GM12878 (cell line): ENCODE data around the gene SNX8. TPM values are rescaled to one million over a fixed set of nuclear protein-coding genes. Genes with fewer than 3 reads are reported as not detected.
A peak's percentile ranks its signal among the peaks of the same experiment; 100 is the strongest.

Source experiments
- ATAC-seq: fragments of 200-7000 bp; cut with Tn5 transposase; 3 replicates; pipeline ENCODE4 v1.9.1; 2020; ENCODE audit warnings: mild to moderate bottlenecking, moderate library complexity
- BruUV-seq: library from RNA; stranded (reverse); fragments of 400-500 nt; replicated peaks from 2 replicates; lab custom pipeline; 2021; lab: Mats Ljungman, UMichigan
- CTCF ChIA-PET: fragments of 300-600 bp; sonication (Branson Sonifier 250); formaldehyde crosslinking; extraction: SDS; loops from one replicate; lab custom pipeline; 2021; ENCODE audit warnings: inconsistent platforms; lab: Yijun Ruan, JAX
- POLR2A ChIA-PET: fragments of 350-600 bp; formaldehyde crosslinking; extraction: SDS; loops from one replicate; lab custom pipeline; 2021; ENCODE audit warnings: inconsistent platforms; lab: Charles Lee
- RAD21 ChIA-PET: fragments of 300-600 bp; sonication (Branson Sonifier 250); formaldehyde crosslinking; loops from one replicate; lab custom pipeline; 2023; ENCODE audit warnings: antibody characterized with exemption; ENCODE audit not compliant: unreplicated experiment; lab: Charles Lee
- SMC1A ChIA-PET: fragments of 300-600 bp; sonication (Branson Sonifier 250); formaldehyde crosslinking; loops from one replicate; lab custom pipeline; 2023; ENCODE audit not compliant: unreplicated experiment, uncharacterized antibody; lab: Charles Lee
- DNase-seq: peaks from one replicate; pipeline ENCODE4 v3.0.0-alpha.2; 2011; ENCODE audit warnings: low read depth, low spot score
- FAIRE-seq: peaks from 3 replicates; lab custom pipeline; 2011; peaks lifted over from hg19 to GRCh38; lab: Jason Lieb, UNC
- H2AFZ ChIP-seq: 2 replicates; pipeline ENCODE4 v1.6.0; 2011; ENCODE audit warnings: low read depth, low read length, control low read depth; ENCODE audit not compliant: control insufficient read depth
- H3K27ac ChIP-seq: 2 replicates; pipeline ENCODE4 v1.5.1; 2011; ENCODE audit warnings: control low read depth; ENCODE audit not compliant: control insufficient read depth, insufficient read depth
- H3K27me3 ChIP-seq, 2 experiments: replicated peaks in 1 of 2; 2 replicates each; pipeline versions ENCODE4 v1.6.0 to v1.6.1; 2011; ENCODE audit warnings: low read length in 1 of 2; ENCODE audit not compliant: control insufficient read depth in 2 of 2, insufficient read depth in 2 of 2
- H3K36me3 ChIP-seq, 2 experiments: 2 replicates each; pipeline ENCODE4 v1.5.1; 2011; ENCODE audit warnings: low read length in 1 of 2; ENCODE audit not compliant: control insufficient read depth in 2 of 2, insufficient read depth in 2 of 2
- H3K4me1 ChIP-seq: 2 replicates; pipeline ENCODE4 v1.6.1; 2011; ENCODE audit warnings: mild to moderate bottlenecking, low read length, moderate library complexity, mixed read lengths; ENCODE audit not compliant: control insufficient read depth, insufficient read depth
- H3K4me2 ChIP-seq: 2 replicates; pipeline ENCODE4 v1.6.0; 2011; ENCODE audit warnings: control low read depth; ENCODE audit not compliant: control insufficient read depth, insufficient read depth
- H3K4me3 ChIP-seq: fragments of 200-600 bp; sonication (generic); 2 replicates; pipeline ENCODE4 v1.5.1; 2016
- H3K79me2 ChIP-seq: 2 replicates; pipeline ENCODE4 v1.6.0; 2011; ENCODE audit warnings: low read length; ENCODE audit not compliant: control insufficient read depth, insufficient read depth
- H3K9ac ChIP-seq: 2 replicates; pipeline ENCODE4 v1.8.0; 2011; ENCODE audit warnings: low read length, control low read depth, mixed read lengths; ENCODE audit not compliant: control insufficient read depth, insufficient read depth
- H3K9me3 ChIP-seq: replicated peaks from 3 replicates; pipeline ENCODE4 v1.5.1; 2011; ENCODE audit warnings: mild to moderate bottlenecking, low read length; ENCODE audit not compliant: control insufficient read depth, insufficient read depth
- H4K20me1 ChIP-seq: 2 replicates; pipeline ENCODE4 v1.6.0; 2011; ENCODE audit not compliant: control insufficient read depth, insufficient read depth
- CBX5 ChIP-seq: sonication (generic); IDR thresholded peaks from 2 replicates; pipeline ENCODE4 v1.6.1; 2016; ENCODE audit warnings: low read depth, moderate library complexity, mild to moderate bottlenecking, inconsistent platforms
- CHD4 ChIP-seq: fragments of 200-600 bp; sonication (generic); IDR thresholded peaks from 2 replicates; pipeline ENCODE4 v1.6.1; 2016; ENCODE audit warnings: mild to moderate bottlenecking
- FOXM1 ChIP-seq: IDR thresholded peaks from 2 replicates; pipeline ENCODE4 v1.6.1; 2012; ENCODE audit warnings: low read depth, mild to moderate bottlenecking, inconsistent platforms, low read length, moderate library complexity
- HDAC2 ChIP-seq: fragments of 200-600 bp; sonication (generic); IDR thresholded peaks from 2 replicates; pipeline ENCODE4 v1.6.1; 2017
- HDGF ChIP-seq: fragments of 450-650 bp; IDR thresholded peaks from 2 replicates; pipeline ENCODE4 v1.6.1; 2016; ENCODE audit warnings: antibody characterized with exemption
- IKZF2 ChIP-seq, 2 experiments: fragments of 450-650 bp; IDR thresholded peaks; 2 replicates each; pipeline ENCODE4 v1.6.1; 2017; ENCODE audit warnings: mild to moderate bottlenecking in 2 of 2, moderate library complexity in 2 of 2
- NFYB ChIP-seq: IDR thresholded peaks from 2 replicates; pipeline ENCODE4 v1.6.1; 2011; ENCODE audit warnings: low read depth, mild to moderate bottlenecking, low read length, improper control_type of control experiment, moderate library complexity; ENCODE audit not compliant: insufficient read depth
- RFX5 ChIP-seq: IDR thresholded peaks from 2 replicates; pipeline ENCODE4 v1.6.1; 2011; ENCODE audit warnings: low read depth, low read length, improper control_type of control experiment
- SIN3A ChIP-seq: IDR thresholded peaks from 2 replicates; pipeline ENCODE4 v1.6.1; 2012; ENCODE audit warnings: low read depth, low read length, improper control_type of control experiment
- SMAD5 ChIP-seq: IDR thresholded peaks from 2 replicates; pipeline ENCODE4 v1.6.1; 2016; ENCODE audit warnings: antibody characterized with exemption, low read depth
- SMARCA5 ChIP-seq: fragments of 450-650 bp; IDR thresholded peaks from 2 replicates; pipeline ENCODE4 v1.6.1; 2017; ENCODE audit warnings: mild to moderate bottlenecking
- TBL1XR1 ChIP-seq: IDR thresholded peaks from 2 replicates; pipeline ENCODE4 v1.6.1; 2012; ENCODE audit warnings: low read depth, low read length, improper control_type of control experiment
- ZNF384 ChIP-seq: IDR thresholded peaks from 2 replicates; pipeline ENCODE4 v1.6.1; 2012; ENCODE audit warnings: low read depth, mild to moderate bottlenecking, low read length, improper control_type of control experiment, borderline replicate concordance
- ZNF622 ChIP-seq: fragments of 450-650 bp; IDR thresholded peaks from 2 replicates; pipeline ENCODE4 v1.6.1; 2017; ENCODE audit warnings: mild to moderate bottlenecking, inconsistent platforms
- WGBS: methylation state at CpG from one replicate; pipeline ENCODE4 v1.1.6; 2016; ENCODE audit warnings: low lambda C conversion rate; ENCODE audit not compliant: insufficient replicate concordance, insufficient coverage; ENCODE audit errors: missing lambda C conversion rate; 5-methylcytosine and 5-hydroxymethylcytosine counted together
- in situ Hi-C: fragments of 300-500 bp; cut with MboI; formaldehyde crosslinking; loops from 9 replicates; pipeline ENCODE4 v1.14.3; 2018; ENCODE audit warnings: mixed read lengths
- intact Hi-C: fragments of 100-400 bp; cut with micrococcal nuclease; formaldehyde crosslinking; loops from one replicate; pipeline ENCODE4 v1.14.2; 2022; ENCODE audit not compliant: unreplicated experiment
- polyA plus RNA-seq, 11 experiments: library from polyadenylated mRNA; depleted of rRNA in 4 of 11; unstranded in 6 of 11; stranded (reverse) in 5 of 11; fragments of >200 nt; fragmentation: Nextera tagmentation in 4 of 11; fragmentation: Illumina TruSeq in 1 of 11; extraction: Ambion mirVana in 4 of 11; extraction: Trizol in 1 of 11; gene quantifications; 1 replicate in 1 of 11; 2 replicates in 10 of 11; pipeline versions ENCODE4 v1.2.1 to v1.2.3, GENCODE V29; 2011 to 2016; ENCODE audit warnings: inconsistent platforms in 2 of 11, missing spikeins in 2 of 11, low read depth in 1 of 11
- total RNA-seq, 4 experiments: library from RNA; depleted of rRNA in 3 of 4; stranded (reverse); fragments of >200 nt in 3 of 4; fragmentation: Illumina TruSeq in 1 of 4; extraction: Trizol in 1 of 4; gene quantifications; 2 replicates each; pipeline versions ENCODE4 v1.2.1 to v1.2.3, GENCODE V29; 2013 to 2021
- TF ChIP-seq, protein P1 (sequence below): fragments of 450-650 bp; formaldehyde crosslinking; IDR thresholded peaks from 2 replicates; pipeline ENCODE4 v1.4.0; 2020; ENCODE audit warnings: mild to moderate bottlenecking, moderate library complexity
- TF ChIP-seq, protein P2 (sequence below): fragments of 450-650 bp; formaldehyde crosslinking; IDR thresholded peaks from 2 replicates; pipeline ENCODE4 v1.4.0; 2022; ENCODE audit warnings: mild to moderate bottlenecking, moderate library complexity

Gene SNX8
- total and polyA plus RNA-seq, 10 of the 15 experiments (the other 5 are each of a cell fraction or from before 2014, with no cell fraction given), result 6.4 to 210 (median 97.6) TPM

- TF ChIP-seq CHD4 (no peak), FOXM1 (no peak)
- TF ChIP-seq, protein P1, sequence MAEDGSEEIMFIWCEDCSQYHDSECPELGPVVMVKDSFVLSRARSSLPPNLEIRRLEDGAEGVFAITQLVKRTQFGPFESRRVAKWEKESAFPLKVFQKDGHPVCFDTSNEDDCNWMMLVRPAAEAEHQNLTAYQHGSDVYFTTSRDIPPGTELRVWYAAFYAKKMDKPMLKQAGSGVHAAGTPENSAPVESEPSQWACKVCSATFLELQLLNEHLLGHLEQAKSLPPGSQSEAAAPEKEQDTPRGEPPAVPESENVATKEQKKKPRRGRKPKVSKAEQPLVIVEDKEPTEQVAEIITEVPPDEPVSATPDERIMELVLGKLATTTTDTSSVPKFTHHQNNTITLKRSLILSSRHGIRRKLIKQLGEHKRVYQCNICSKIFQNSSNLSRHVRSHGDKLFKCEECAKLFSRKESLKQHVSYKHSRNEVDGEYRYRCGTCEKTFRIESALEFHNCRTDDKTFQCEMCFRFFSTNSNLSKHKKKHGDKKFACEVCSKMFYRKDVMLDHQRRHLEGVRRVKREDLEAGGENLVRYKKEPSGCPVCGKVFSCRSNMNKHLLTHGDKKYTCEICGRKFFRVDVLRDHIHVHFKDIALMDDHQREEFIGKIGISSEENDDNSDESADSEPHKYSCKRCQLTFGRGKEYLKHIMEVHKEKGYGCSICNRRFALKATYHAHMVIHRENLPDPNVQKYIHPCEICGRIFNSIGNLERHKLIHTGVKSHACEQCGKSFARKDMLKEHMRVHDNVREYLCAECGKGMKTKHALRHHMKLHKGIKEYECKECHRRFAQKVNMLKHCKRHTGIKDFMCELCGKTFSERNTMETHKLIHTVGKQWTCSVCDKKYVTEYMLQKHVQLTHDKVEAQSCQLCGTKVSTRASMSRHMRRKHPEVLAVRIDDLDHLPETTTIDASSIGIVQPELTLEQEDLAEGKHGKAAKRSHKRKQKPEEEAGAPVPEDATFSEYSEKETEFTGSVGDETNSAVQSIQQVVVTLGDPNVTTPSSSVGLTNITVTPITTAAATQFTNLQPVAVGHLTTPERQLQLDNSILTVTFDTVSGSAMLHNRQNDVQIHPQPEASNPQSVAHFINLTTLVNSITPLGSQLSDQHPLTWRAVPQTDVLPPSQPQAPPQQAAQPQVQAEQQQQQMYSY (CRISPR knock-in tag), result no peak
Measured at GRCh38 chr7:2288503-2288902, 25.7 kb downstream of the SNX8 start (continued).

- Histone ChIP-seq H3K9me3 (no peaks in the 10 kb centered on the region), H3K79me2 (peaks cover 55% of the 10 kb centered on the region), H3K9ac (peak overlapping the region; percentile 29; the same call in 1 of the 2 replicates), H4K20me1 (no peaks in the 10 kb centered on the region), H2AFZ (no peak overlapping the region), H3K36me3 (peaks cover 0 to 14% of the 10 kb centered on the region in 2 experiments; a peak in 2 of 4 replicates), H3K27ac (peak overlapping the region; percentile 70), H3K27me3 (no peaks in the 10 kb centered on the region), H3K4me2 (peak overlapping the region; percentile 85; the same call in 1 of the 2 replicates), H3K4me1 (peaks cover 18% of the 10 kb centered on the region), H3K4me3 (no peak overlapping the region)
- ChIA-PET SMC1A (interaction anchor here (0.6 to 2.7 kb wide), 4 partner anchors 11 to 39 kb away, joined by 3 to 21 read pairs (median 5); no protein-coding TSS in a partner anchor), POLR2A (interaction anchor here (0.7 kb wide), 2 partner anchors 11 to 112 kb away, joined by 4 to 5 read pairs; no protein-coding TSS in a partner anchor), RAD21 (interaction anchor here (0.6 to 2.1 kb wide), 3 partner anchors 13 to 582 kb away, joined by 3 to 13 read pairs (median 11); no protein-coding TSS in a partner anchor), CTCF (interaction anchor here (1.2 to 1.6 kb wide), 2 partner anchors 26 to 39 kb away, joined by 3 to 8 read pairs; no protein-coding TSS in a partner anchor)
- ATAC-seq (peak; percentile 69), DNase-seq (no peak), FAIRE-seq (no peak)
- no TSS peak for BruUV-seq
- 32% methylated on average over 7 of the region's 8 CpGs for WGBS
- in situ Hi-C loops (no loop called here), intact Hi-C loops (no loop called here)
- TF ChIP-seq NFYB (no peak), ZNF384 (peak; percentile 69; the same call in 1 of the 2 replicates), SMAD5 (no peak), HDGF (peak; percentile 70; the same call in 1 of the 2 replicates), SIN3A (no peak), CBX5 (0 out of 2 replicates have a peak, but pooled peaks have one; percentile 8), HDAC2 (no peak), IKZF2 (IDR thresholded peaks at IDR 0.05) (no peak; a peak in 1 of 4 replicates), TBL1XR1 (no peak), RFX5 (no peak), SMARCA5 (peak; percentile 11; the same call in 1 of the 2 replicates), ZNF622 (no peak)
- TF ChIP-seq, protein P2, sequence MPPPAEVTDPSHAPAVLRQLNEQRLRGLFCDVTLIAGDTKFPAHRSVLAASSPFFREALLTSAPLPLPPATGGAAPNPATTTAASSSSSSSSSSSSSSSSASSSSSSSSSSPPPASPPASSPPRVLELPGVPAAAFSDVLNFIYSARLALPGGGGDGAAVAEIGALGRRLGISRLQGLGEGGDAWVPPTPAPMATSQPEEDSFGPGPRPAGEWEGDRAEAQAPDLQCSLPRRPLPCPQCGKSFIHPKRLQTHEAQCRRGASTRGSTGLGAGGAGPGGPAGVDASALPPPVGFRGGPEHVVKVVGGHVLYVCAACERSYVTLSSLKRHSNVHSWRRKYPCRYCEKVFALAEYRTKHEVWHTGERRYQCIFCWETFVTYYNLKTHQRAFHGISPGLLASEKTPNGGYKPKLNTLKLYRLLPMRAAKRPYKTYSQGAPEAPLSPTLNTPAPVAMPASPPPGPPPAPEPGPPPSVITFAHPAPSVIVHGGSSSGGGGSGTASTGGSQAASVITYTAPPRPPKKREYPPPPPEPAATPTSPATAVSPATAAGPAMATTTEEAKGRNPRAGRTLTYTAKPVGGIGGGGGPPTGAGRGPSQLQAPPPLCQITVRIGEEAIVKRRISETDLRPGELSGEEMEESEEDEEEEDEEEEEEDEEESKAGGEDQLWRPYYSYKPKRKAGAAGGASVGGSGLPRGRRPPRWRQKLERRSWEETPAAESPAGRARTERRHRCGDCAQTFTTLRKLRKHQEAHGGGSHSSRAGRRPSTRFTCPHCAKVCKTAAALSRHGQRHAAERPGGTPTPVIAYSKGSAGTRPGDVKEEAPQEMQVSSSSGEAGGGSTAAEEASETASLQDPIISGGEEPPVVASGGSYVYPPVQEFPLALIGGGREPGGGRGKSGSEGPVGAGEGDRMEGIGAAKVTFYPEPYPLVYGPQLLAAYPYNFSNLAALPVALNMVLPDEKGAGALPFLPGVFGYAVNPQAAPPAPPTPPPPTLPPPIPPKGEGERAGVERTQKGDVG, result no peak
Measured at GRCh38 chr7:2287745-2288144, 26.5 kb downstream of the SNX8 start.
